HG03442 (cell line): Measurements from ENCODE around the gene PLS1.
"Not testable (repeated sequence)": the region's sequence is repeated elsewhere in the genome, so short reads cannot be mapped to it uniquely, and the experiment has no call there.

Experiments
- ATAC-seq: cut with Tn5 transposase; IDR thresholded peaks from one replicate; pipeline ENCODE4 v1.9.1; 2021; ENCODE audit warnings: mild to moderate bottlenecking, moderate library complexity; ENCODE audit not compliant: unreplicated experiment

The PLS1 gene

DNA sequence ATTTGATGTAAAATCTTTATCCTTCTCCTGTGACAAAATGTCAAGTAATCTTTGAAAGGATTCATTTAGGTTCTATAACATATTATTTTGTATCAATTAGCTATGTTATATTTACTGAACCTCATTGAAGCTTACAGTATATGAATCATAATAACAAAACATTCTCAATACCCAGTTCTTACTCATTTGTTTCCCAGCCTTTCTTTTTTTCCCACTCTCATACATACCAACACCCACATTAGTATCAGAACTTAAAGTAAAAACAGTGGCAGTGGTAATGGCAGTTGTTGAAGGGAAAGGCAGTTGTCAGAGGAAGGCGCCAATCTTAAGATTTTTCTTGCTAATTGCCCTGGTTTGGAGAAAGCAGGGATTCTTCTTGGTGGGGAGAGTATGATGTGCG lies 94.4 kb downstream of the PLS1 start:
- ATAC-seq: no peak

DNA sequence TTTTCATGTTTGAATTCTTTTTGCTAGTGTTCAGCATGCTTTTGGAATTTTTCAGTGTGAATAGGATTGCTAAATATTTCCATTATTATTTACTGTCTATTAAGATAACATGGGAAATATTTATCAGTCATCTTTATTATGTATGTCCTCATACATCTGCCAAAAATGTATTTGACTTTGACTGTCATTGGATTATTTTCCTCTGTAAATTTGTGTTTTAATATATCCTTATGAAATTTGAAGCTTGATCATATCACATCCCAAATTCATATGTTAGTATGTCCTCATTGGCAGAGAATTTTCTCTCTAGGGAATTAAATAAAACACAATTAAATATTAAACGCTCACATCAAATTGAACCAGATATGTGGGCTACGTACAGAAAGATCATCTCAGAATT lies 95.3 kb downstream of the PLS1 start:
- no peak for ATAC-seq

DNA sequence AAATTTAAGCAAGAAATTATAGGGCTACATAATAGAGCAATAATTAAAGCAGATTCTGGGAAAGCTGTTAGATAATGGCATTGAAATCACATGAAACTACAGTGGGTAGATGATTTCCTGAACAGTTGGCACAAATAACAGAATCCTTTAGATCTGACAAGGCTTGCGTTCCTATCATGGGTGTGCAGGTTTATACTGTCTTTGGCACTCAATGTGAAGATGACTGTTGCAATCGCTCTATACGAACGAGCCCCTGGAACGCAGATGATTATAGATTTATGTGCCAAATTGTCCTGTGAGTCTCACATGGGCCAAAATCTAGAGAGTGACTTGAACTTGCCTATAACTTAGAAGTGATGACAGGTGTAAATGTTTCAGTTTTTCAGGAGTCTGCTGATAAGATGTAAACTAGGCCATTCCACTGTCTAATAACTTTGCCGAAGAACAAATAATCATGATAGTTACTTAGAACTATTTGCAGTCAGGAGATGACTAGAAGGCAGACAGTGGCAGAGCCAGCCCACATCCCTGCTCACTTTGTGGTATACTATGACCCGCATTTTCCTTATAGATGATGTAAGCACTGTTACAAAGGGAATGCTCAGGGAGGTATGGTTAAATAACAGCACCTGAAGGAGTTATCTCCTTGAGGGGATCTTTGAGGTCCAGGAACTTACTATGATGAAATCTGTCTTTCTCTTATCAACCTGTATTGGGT lies 97.1 kb downstream of the PLS1 start:
- no peak for ATAC-seq

DNA sequence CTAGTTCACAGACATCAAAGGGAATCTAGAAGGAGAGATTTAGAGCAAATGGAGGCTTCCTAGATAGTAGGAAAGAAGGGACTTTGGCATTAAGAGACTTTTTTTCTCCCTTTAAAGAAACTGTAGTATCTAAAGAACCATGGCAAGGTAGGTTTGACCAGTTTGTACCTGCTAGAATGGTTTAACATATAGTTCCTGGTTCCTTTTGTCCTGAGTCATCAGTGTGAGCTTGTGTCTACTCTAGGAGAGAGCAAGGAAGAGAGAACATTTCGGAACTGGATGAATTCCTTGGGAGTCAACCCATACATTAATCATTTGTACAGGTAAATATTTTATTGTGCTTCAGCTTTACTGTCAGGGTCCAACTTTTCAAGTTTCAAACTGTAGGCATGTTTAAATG lies 98.0 kb downstream of the PLS1 start:
- ATAC-seq: no peak

DNA sequence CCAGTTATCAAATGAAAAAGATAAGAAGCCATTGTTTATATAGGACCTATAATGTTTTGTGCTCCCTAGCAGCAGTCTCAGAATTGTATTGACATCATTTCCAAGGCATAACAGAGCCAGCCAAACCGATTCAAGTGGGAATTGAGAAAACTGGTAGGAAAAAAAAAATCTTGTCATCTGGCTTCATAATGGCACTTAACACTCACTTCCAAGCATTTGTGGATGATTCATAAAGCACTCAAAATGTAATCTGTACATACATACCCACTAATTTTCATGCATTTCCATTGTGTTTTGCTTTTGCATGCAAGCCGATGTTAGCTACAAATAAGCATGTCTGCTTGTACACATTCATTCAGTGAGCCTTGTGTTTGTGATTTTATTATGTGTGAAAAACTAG lies 109.0 kb downstream of the PLS1 start:
- no peak for ATAC-seq

DNA sequence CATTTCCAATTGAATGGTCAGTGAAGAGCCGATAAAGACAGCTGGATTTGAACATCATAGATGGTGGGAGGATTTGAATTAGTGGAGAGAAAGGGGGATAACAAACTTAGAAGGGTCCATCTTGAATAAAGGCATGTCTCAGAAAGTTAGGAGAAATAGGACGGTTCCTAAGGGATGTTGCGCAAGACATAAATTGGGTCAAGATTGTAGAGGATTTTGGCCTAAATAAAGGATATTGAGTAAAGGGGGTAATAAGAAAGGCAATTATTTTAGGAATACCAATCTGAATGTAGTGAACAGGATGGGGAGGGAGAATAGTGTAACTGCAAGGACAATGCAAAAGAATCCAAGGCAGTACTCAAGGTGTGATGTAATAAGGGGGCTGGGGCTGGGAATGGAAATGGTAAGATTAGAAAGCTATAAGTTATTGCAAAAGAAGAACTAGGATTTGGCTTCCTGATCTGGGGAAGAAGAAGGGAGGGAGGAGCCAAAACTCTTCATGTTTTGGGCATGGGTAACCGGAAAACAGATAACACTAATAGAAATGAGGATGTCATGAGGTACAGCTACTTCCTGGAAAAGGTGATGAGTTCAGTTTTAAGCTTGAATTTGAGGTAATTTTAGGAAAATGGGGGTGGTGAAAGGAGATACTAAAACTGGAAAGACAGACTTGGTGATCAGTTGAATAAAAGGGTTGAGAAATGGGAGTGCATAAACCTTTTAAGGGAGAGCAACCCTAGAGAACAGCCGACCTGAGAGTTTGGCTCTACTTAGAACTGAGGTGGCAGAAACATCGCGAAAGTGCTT lies 110.3 kb downstream of the PLS1 start:
- ATAC-seq: no peak

DNA sequence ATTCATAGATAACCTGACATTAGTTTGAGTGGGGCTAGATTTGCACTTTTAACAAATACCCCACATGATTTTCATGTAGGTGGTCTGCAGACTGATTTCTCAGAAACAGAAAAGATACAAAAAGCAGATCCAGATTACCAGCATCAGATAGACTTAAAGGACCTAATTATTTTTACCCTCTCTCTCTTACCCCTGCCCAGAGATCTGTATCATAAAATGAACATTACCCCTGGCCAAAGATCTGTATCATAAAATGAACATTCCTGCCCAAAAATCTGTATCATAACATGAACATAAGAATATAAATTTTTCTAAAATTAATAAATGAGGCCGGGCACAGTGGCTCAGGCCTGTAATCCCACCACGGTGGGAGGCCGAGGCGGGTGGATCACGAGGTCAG lies 113.0 kb downstream of the PLS1 start:
- ATAC-seq: no peak

DNA sequence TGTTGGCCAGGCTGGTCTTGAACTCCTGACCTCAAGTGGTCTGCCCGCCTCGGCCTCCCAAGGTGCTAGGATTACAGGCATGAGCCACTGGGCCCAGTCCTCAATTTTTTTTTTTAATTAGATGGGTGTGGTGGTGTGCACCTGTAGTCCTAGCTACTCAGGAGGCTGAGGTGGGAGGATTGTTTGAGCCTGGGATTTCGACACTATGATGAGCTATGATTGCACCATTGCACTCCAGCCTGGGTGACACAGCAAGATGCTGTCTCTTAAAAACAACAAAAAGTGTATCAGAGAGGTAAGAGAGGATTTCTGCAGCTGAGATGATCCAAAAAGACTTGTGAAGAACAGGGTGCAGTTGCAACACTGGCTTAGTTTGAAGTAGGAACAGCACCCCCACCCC lies 118.7 kb downstream of the PLS1 start:
- not testable (repeated sequence) for ATAC-seq

DNA sequence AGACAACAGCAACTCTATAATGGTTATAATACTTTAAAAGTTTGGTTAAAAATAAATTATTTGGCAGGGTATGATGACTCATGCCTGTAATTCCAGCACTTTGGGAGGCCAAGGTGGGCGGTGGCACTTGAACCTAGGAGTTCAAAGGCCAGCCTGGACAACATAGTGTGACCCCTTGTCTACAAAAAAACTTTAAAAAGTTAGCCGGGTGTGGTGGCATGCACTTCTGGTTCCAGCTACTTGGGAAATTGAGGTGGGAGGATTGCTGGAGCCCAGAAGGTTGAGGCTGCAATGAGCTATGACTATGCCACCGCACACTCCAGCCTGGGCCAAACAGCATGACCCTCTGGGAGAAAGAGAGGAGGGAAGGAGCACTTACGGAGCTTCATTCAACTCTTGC lies 119.9 kb downstream of the PLS1 start:
- ATAC-seq: no peak

DNA sequence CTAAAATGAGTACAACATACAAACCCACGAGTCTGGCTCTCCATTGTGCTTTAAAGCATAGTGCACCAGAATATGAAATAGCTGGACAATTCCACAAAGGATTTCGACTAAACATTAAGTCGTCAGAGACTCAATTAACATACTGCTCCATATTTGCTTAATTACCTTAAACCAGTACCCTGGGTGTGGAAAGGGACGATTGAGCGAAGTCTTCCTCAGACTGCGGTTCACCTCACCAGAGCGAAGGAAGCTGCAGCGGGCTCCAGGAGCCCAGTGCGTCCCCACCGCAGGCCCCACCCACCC lies 127.4 kb downstream of the PLS1 start:
- no peak for ATAC-seq

DNA sequence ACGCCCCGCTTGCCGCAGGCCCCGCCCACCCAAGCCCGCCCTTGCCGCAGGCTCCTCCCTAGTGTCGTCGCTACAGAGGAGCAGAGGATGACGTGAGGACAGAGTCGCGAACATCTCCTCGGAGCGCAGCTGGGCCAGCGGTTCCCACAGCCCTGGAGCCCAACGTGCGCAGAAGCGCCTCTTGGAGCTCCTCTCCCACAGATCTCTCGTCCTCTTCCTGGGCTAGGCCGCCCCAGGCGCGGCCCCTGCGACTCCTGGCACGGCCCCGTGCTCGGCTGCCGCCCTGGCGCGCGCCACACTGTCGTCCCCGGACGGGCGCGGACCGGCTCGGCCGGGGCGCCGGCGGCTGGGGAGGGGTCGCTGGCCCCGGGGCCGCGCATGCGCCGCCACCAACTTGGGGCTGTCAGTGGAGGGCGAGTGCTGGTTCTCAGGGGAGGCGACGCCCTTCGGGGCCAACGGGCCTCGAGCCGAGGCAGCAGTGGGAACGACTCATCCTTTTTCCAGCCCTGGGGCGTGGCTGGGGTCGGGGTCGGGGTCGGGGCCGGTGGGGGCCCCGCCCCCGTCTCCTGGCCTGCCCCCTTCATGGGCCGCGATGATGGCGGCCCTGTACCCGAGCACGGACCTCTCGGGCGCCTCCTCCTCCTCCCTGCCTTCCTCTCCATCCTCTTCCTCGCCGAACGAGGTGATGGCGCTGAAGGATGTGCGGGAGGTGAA lies 127.9 kb downstream of the PLS1 start, which contains the start of gene TRPC1:
TSS of gene TRPC1 (plus strand) at position 67 of the 714 bp plus-strand sequence. CDS start at position 593, 526 bp downstream.
- ATAC-seq: peak; percentile 95

DNA sequence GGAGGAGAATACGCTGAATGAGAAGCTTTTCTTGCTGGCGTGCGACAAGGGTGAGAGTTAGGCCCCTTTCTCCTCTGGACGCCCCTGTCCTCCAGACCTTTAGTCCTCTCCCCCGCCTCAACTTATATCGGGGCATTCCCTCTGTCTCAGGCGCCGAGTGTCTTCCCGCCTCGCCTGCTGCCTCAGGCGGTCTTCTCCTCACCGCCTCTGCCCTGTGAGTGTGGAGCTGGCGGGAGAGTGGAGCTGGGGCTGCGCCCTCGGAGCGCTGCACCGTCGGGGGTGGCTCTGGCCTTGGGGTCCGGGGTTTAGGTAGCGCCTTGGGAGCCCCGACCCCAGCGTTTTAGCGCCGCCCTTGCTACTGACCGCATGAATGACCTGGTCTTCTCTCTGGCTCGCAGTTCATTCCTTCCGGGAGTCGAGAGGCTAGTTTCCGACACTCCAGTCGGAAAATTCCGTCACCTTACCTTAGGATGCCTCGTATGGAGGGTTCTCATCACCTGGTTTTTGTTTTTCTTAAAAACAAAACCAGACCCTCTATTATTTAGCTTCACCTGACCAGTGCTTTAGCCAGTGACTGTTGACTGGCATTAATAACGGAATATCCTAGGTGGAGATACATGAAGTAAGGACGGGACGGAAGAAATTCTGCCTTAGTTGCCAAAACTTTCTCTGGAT lies 128.6 kb downstream of the PLS1 start:
- peak; percentile 18 for ATAC-seq

DNA sequence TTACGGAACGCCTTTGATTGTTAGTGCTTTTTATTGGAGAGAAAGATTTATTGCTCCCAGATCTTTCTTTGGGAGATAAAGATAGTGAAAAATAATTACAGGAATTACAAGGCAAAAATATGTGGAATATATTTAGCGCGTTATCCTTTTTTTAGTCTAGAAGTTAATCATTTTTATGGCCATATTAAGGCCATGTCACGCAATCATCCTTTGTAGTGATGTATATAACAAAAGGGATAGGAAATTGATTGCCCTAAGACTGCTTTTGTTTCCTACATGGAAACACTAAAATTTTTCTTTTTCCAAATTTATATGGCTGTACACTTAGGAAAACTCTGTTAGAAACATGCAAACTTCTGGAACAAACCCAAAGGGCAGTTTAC lies 129.2 kb downstream of the PLS1 start:
- ATAC-seq: no peak

DNA sequence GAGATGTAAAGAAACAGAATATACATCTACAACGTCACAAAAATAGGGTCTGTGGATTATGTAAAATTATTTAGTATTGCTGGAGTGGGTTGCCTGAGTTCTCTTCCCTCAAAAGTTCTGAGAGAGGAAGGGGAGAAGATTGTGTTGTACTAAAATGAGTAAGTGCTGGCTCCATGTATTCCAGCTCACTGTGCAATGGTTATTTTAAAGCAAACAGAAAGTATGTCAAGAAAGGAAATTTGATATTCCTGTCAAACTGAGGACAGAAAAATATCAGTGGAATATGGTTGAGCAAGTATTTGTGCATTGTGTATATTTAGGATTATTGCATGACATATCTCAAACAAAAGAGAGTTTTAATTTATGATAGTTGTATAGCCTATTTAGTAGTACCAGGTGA lies 129.8 kb downstream of the PLS1 start:
- ATAC-seq: no peak

DNA sequence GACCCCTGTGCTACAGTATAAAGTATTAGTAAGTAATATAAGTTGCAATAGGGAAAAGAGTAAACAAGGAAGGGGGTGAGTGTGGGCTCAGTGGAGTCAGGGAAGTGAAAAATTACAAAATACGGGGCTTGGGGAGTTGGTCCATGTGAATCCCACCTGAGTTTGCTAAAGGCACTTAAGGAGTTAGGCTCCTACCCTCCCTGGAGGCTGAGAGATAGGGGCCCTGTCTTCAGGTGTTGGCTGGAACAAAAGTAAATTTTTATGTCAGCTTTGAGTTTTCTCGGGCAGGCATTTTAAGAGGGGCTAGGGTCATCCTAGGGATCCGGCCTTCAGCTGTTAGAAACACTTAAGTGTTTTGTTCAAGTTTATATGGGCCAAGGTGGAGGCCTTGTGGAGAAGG lies 135.9 kb downstream of the PLS1 start:
- ATAC-seq: no peak

DNA sequence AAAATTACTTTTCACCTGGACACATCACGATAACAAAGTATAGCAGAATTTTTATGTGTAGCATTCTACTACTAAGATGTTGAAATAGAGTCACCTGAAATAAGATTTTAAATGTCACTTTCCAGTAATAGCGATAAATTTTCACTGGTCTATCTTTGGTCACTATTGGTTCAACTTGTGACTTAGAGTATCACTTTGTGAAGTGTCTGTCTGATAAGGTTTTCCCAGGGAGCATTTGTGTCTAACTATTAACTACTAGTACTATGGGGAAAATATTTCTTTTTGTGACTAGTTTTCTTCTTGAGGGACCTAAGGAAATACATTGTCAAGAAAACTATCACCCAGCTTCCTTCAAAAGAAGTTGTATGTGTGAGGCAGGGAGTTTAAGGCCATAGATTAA lies 138.6 kb downstream of the PLS1 start:
- ATAC-seq: no peak

DNA sequence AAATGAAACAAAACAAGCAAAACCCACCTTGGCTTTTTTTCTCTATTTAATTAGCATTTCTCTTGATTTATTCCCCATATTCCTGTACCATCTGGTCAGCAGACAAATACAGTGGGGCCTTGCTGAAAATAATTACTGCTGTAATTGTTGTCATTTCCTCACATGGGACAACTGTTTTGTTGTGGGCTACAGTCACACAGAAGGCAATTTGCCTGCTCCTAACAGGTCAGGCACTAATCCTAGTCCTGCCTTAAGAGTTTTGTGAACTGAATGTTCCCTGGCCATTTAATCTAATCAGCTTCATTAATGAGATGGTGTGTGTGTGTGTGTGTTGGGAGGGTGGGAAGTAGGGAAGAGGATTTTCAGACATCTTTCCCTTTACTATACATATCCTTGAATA lies 139.3 kb downstream of the PLS1 start:
- no peak for ATAC-seq

DNA sequence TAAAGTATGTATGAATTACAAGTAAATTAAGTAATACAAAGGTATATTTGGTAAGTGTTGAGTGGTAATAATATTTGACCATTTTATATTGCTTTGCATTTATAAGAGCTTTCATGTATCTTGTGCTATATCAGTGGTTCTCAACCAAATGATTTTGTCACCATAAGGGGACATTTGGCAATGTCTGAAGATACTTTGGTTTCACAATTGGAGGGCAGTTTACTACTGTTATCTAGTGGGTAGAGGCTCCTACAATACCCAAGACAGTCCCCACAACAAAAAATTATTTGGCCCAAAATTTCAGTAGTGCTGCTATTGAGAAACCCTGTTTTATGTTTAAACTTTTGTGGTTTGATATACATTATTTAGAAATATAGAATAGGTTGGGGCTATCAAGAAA lies 142.2 kb downstream of the PLS1 start:
- no peak for ATAC-seq

DNA sequence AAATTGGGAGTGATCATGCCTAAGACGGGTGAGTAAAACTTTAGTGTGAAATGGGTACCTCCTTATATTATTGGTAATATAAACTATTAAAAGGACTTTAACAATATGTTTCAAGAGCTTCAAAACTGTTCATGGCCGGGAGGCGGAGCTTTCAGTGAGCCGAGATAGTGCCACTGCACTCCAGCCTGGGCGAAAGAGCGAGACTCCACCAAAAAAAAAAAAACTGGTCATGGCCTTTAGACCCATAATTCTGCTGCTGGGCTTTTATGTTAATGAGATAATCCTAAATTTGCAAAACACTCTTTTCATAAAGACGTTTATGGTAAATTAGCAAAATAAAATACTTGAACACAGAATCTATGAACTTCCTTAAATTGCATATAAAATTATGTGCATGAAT lies 150.5 kb downstream of the PLS1 start:
- no peak for ATAC-seq

DNA sequence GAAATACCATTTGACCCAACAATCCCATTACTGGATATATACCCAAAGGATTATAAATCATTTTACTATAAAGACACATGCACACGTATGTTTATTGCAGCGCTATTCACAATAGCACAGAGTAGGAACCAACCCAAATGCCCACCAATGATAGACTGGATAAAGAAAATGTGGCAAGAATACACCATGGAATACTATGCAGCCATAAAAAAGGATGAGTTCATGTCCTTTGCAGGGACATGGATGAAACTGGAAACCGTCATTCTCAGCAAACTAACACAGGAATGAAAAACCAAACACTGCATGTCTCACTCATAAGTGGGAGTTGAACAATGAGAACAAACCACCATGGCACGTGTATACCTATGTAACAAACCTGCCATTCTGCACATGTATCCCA lies 154.3 kb downstream of the PLS1 start:
- ATAC-seq: not testable (repeated sequence)

DNA sequence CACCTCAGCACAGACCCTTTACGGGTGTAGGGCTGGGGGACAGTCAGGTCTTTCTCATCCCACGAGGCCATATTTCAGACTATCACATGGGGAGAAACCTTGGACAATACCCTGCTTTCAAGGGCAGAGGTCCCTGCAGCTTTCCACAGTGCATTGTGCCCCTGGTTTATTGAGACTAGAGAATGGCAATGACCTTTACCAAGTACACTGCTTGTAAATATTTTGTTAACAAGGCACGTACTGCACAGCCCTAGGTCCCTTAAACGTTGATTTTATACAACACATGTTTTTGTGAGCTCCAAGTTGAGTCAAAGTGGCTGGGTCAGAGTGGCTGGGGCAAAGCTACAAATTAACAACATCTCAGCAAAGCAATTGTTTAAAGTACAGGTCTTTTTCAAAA lies 156.4 kb downstream of the PLS1 start:
- not testable (repeated sequence) for ATAC-seq
